ENCODE measurements around the gene KLHDC8A. TPM values are rescaled to one million over a fixed set of nuclear protein-coding genes. Genes with fewer than 3 reads are reported as not detected.

KLHDC8A gene
- total and polyA plus RNA-seq, 2 of the 13 experiments (the other 11 are each of a cell fraction or from before 2014, with no cell fraction given) = not detected

- TF ChIP-seq ZNF646 (CRISPR knock-in tag; IDR thresholded peaks at IDR 0.05) (peak; percentile 89), ZNF670 (CRISPR knock-in tag; IDR thresholded peaks at IDR 0.05; ENCODE audit: borderline replicate concordance) (0 out of 2 replicates have a peak, but pooled peaks have one; percentile 25), ELF1 (CRISPR knock-in tag; IDR thresholded peaks at IDR 0.05) (peak; percentile 46; the same call in 1 of the 2 replicates), ARID5B (CRISPR knock-in tag; IDR thresholded peaks at IDR 0.05) (peak; percentile 64), HIC2 (CRISPR knock-in tag; IDR thresholded peaks at IDR 0.05; ENCODE audit: low read depth) (peak; percentile 85), SOX6 (IDR thresholded peaks at IDR 0.05) (no peak), SOX6 (CRISPR knock-in tag; IDR thresholded peaks at IDR 0.05) (0 out of 2 replicates have a peak, but pooled peaks have one; percentile 19), ZNF331 (CRISPR knock-in tag; IDR thresholded peaks at IDR 0.05) (peak; percentile 19; the same call in 1 of the 2 replicates), ZNF24 (IDR thresholded peaks at IDR 0.05) (no peak), ZFX (CRISPR knock-in tag; IDR thresholded peaks at IDR 0.05; ENCODE audit: low read depth) (peak; percentile 16; the same call in 1 of the 2 replicates), GTF2F1 (IDR thresholded peaks at IDR 0.05; ENCODE audit: low read length) (no peak), ZNF644 (CRISPR knock-in tag; IDR thresholded peaks at IDR 0.05; ENCODE audit: low read depth) (peak; percentile 56; the same call in 1 of the 2 replicates), HDAC2 (CRISPR knock-in tag; IDR thresholded peaks at IDR 0.05) (peak; percentile 68; the same call in 1 of the 2 replicates), SOX13 (IDR thresholded peaks at IDR 0.05) (no peak), SOX13 (CRISPR knock-in tag; conservative IDR thresholded peaks at IDR 0.05 in 1 of 2, IDR thresholded peaks at IDR 0.05 in 1 of 2) (peak in 1 of 2 experiments; percentile 37; a peak in 1 of 4 replicates), XRCC5 (optimal IDR thresholded peaks at IDR 0.05; ENCODE audit: low read length) (peak; percentile 22), PHF21A (CRISPR knock-in tag; IDR thresholded peaks at IDR 0.05) (peak; percentile 63)
Measured at GRCh38 chr1:205319081-205320018, 37.4 kb downstream of the KLHDC8A start (continued).

Measured in HepG2 (cell line).